ENCODE data around the gene ERV3-1. TPM values are rescaled to one million over a fixed set of nuclear protein-coding genes. Genes with fewer than 3 reads are reported as not detected.

ERV3-1 gene
- total and polyA plus RNA-seq, 9 of the 15 experiments (the other 6 are each of a cell fraction or from before 2014, with no cell fraction given) = 10.2 to 30.0 (median 22.0) TPM

GRCh38 chr7:65006094-65006992 lies at the start of gene ERV3-1 (continued):
- TF ChIP-seq MXD1 (CRISPR knock-in tag; IDR thresholded peaks at IDR 0.05; ENCODE audit: borderline replicate concordance, poor library complexity, severe bottlenecking) (no peak), ZNF197 (CRISPR knock-in tag; IDR thresholded peaks at IDR 0.05; ENCODE audit: low read depth) (no peak), PPARD (CRISPR knock-in tag; IDR thresholded peaks at IDR 0.05) (no peak), ZNF584 (CRISPR knock-in tag; IDR thresholded peaks at IDR 0.05; ENCODE audit: low read depth) (no peak), STAT6 (CRISPR knock-in tag; IDR thresholded peaks at IDR 0.05) (no peak), FOXP4 (CRISPR knock-in tag; IDR thresholded peaks at IDR 0.05; ENCODE audit: borderline replicate concordance) (no peak), MTA1 (IDR thresholded peaks at IDR 0.05; ENCODE audit: borderline replicate concordance) (no peak), ZNF165 (CRISPR knock-in tag; IDR thresholded peaks at IDR 0.05; ENCODE audit: borderline replicate concordance) (no peak), HMGN3 (IDR thresholded peaks at IDR 0.05; ENCODE audit: borderline replicate concordance, extremely low read depth, insufficient read length, low read depth, low read length) (peak; percentile 25), TAF1 (IDR thresholded peaks at IDR 0.05; ENCODE audit: control insufficient read depth, extremely low read depth, insufficient read depth, low read length, severe bottlenecking) (peak; percentile 91), GABPB1 (CRISPR knock-in tag; IDR thresholded peaks at IDR 0.05) (peak; percentile 65; the same call in 1 of the 2 replicates), PBX2 (CRISPR knock-in tag; IDR thresholded peaks at IDR 0.05; ENCODE audit: low read depth) (peak; percentile 81), PBX2 (tag; conservative IDR thresholded peaks at IDR 0.05; ENCODE audit: low read depth) (peak; percentile 96), ZNF785 (CRISPR knock-in tag; IDR thresholded peaks at IDR 0.05) (no peak), ZNF217 (CRISPR knock-in tag; IDR thresholded peaks at IDR 0.05) (no peak), ARID3A (IDR thresholded peaks at IDR 0.05; ENCODE audit: borderline replicate concordance, low read depth, low read length) (no peak)

Data from K562 (cell line).